Left lobe of liver (tissue), 2 donors: ENCODE measurements around the gene GCH1. TPM values are rescaled to one million over a fixed set of nuclear protein-coding genes. Genes with fewer than 3 reads are reported as not detected.
A peak's percentile ranks its signal among the peaks of the same experiment; 100 is the strongest.
"Not testable (repeated sequence)": the region's sequence is repeated elsewhere in the genome, so short reads cannot be mapped to it uniquely, and the experiment has no call there.

ENCODE experiments used
- ATAC-seq: fragments of 200-7000 bp; cut with Tn5 transposase; one replicate; pipeline ENCODE4 v1.9.1; 2020; ENCODE audit warnings: mild to moderate bottlenecking, moderate library complexity
- DNase-seq: peaks from one replicate; pipeline ENCODE4 v3.0.0-alpha.2; 2020; ENCODE audit warnings: low spot score
- total RNA-seq: library from RNA; stranded (reverse); gene quantifications from one replicate; pipeline ENCODE4 v1.2.1, GENCODE V29; 2021
- donor health status: DM: no; HTN: no; CAD: no; lungs with moderate emphysema.
- donor health status: DM: no; HTN: yes; CAD: no.

Gene GCH1
- total RNA-seq, 1 donor from 2014 or later = 71.0 TPM

DNA sequence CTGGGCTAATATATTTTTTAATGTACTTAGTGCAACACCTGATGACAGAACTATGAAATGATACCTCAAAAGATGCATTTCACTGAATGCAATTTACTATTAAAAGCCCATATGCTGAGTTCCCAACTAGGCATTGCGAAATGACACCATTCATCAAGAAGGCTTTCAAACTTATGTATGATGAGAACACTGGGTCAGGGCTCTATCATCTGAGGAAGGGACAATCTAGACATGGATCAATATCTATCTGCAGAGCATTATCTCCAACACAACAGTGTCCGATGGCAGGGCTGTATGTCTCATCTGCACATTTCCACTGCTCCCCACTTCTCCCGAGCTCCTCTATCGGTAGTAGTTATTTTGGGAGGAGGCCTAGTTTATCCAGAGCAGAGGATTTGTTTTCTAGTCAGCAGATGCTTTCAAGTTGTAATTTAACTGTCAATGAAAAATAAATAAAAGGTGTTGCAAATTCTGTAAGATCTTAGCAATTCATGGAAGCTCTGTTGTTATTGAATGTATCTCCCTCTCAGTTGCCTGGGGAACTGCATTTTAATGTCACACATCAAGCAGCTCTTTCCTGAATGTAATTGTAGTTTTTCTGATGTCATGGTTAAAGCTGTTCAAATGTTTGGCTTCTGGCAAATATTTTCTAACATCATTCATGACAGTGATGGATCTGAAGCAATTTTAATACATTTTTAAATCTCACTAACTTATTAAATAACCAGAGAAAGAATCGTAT is 7.4 kb upstream of the GCH1 start:
- ATAC-seq = no peak

DNA sequence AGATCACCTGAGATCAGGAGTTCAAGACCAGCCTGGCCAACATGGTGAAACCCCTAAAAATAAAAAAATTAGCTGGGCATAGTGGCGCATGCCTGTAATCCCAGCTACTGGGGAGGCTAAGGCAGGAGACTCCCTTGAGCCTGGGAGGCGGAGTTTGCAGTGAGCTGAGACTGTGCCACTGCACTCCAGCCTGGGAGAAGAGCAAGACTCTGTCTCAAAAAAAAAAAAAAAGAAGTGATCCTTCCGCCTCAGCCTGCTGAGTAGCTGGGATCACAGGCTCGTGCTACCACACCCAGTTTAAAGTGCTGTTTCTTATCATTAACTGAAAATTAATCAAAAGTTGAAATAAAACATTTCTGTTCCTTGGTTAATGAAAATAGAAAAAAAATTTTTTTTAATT is 6.3 kb upstream of the GCH1 start:
- ATAC-seq = not testable (repeated sequence)

More for the DNA sequence above, 7.4 kb upstream of the GCH1 start:
- no peak for DNase-seq

GRCh38 chr14:54908190-54908589 is 5.6 kb upstream of the GCH1 start:
- ATAC-seq (no peak), DNase-seq (no peak)

More for the DNA sequence above, 6.3 kb upstream of the GCH1 start:
- not testable (repeated sequence) for DNase-seq

DNA sequence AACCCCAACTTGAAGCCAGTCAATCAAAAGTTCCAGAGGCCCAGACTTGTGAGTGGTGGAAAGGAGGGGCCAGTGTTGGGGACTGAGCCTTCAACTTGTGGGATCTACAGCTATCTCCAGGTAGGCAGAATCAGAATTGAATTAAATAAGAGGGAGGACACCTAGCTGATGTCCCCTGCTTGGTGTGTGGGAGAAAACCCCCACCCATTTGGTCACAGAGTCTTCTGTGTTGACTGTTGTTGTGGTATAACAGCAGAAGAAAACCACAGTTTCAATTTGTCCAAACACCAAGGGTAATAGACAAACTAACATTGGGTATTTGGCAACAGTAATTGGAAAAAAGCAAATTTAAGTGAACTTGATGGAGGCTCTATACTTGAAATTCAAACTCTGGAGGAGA is 3.4 kb upstream of the GCH1 start:
- no peak for ATAC-seq
- DNase-seq = no peak

- peak; percentile 67 for ATAC-seq
- DNase-seq = peak; percentile 84
Observed at GRCh38 chr14:54902143-54902520, 494 bp downstream of the GCH1 start.

- ATAC-seq = no peak
- DNase-seq = peak; percentile 51
Observed at GRCh38 chr14:54901380-54902142, 1.1 kb downstream of the GCH1 start.

DNA sequence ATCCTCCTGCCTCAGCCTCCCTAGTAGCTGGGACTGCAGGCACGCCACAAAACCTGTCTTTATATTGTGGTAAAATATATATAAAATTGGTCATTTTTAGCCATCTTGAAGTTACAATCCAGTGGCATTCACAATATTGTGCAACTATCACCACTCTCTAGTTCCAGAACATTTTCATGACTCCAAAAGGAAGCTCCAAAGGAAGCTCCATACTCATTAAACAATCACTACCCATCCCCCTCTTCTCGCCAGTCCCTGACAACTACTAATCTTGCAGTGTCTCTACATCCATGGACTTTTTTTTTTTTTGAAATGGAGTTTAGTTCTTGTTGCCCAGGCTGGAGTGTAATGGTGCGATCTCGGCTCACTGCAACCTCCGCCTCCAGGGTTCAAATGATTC is 3.1 kb downstream of the GCH1 start:
- ATAC-seq = no peak
- no peak for DNase-seq

DNA sequence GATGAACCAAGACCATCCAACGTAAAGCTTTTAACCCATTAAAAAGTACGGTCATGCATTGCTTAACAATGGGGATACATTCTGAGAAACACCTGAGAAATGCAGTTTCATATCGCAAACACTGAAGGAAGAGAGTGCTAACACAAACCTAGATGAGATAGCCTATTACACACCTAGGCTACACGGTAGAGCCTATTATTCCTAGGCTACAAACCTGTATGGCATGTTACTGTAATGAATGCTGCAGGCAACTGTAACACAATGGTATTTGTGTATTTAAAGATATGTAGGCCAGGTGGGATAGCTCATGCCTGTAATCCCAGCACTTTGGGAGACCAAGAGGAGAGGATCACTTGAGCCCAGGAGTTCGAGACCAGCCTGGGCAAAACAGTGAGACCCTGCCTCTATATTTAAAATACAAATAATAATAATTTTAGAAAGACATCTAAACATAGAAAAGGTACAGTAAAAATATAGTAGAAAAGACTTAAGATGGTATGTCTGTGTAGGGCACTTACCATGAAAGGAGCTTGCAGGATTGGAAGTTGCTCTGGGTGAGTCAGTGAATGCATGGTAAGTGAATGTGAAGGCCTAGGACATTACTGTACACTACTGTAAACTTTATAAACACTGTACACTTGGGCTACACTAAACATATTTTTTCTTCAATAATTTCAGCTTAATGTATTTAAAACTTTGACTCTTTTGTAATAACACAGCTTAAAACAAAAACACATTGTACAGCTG is 4.6 kb downstream of the GCH1 start:
- DNase-seq, ATAC-seq: not testable (repeated sequence)

- DNase-seq = no peak
Observed at GRCh38 chr14:54895683-54896082, 6.9 kb downstream of the GCH1 start.

DNA sequence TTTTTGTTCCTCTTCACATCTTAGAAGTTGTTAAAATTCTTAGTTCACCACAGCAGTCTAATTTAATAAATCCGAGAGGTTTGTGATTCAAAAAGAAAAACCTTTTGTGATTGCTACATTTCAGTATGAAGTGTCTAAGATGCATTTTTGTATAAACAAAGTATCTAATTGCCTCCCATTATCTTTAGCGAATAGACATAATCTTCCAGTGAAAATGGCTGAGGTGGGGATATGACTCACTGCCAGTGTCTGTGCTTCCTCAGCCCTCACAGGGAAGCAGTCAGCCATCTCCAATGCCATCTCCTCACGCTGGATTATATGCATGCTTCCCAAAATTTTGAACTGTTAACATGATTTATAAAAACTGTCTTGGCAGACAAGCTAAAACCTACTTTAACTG is 7.6 kb downstream of the GCH1 start:
- DNase-seq = no peak
- ATAC-seq = no peak

More at GRCh38 chr14:54895683-54896082, 6.9 kb downstream of the GCH1 start:
- peak; percentile 32 for ATAC-seq

- DNase-seq = no peak
Observed at GRCh38 chr14:54893151-54893760, 9.4 kb downstream of the GCH1 start.

DNA sequence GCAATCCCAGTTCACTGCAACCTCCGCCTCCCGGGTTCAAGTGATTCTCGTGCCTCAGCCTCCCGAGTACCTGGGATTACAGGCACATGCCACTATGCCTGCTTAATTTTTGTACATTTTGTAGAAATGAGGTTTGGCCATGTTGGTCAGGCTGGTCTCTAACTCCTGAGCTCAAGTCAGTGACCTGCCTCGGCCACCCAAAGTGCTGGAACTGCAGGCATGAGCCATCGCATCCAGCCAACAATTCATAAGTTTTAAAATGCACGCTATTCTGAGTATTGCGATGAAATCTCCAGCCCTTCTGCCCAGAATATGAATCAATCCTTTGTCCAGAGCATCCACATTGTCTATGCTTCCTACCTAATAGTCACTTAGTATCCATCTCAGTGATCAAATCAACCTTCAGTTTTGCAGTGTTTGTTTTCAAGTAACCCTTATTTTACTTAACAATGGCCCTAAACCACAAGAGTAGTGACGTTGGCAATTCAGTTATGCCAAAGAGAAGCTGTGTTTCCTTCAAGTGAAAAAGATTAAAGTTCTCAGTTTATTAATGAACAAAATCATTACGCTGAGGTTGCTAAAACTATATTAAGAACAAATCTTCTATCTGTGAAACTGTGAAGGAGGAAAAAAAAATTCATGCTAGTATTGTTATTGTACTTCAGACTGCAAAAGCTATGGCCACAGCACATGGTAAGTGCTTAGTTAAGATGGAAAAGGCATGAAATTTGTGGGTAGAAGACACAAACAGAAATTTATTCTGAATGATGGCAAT is 11.0 kb downstream of the GCH1 start:
- ATAC-seq (no peak), DNase-seq (no peak)

More at GRCh38 chr14:54893151-54893760, 9.4 kb downstream of the GCH1 start:
- peak; percentile 68 for ATAC-seq

- DNase-seq (no peak), ATAC-seq (no peak)
Observed at GRCh38 chr14:54890788-54891187, 11.8 kb downstream of the GCH1 start.

GRCh38 chr14:54889919-54890318 is 12.7 kb downstream of the GCH1 start:
- DNase-seq (no peak), ATAC-seq (no peak)

- no peak for ATAC-seq
- DNase-seq = no peak
Observed at GRCh38 chr14:54882521-54882920, 20.1 kb downstream of the GCH1 start.

- DNase-seq (no peak), ATAC-seq (peak; percentile 57)
Observed at GRCh38 chr14:54881761-54882401, 20.7 kb downstream of the GCH1 start.

- DNase-seq = no peak
Observed at GRCh38 chr14:54881235-54881760, 21.3 kb downstream of the GCH1 start.

GRCh38 chr14:54877703-54878021 is 25.0 kb downstream of the GCH1 start:
- DNase-seq = no peak

More at GRCh38 chr14:54881235-54881760, 21.3 kb downstream of the GCH1 start:
- peak; percentile 61 for ATAC-seq

GRCh38 chr14:54877015-54877702 is 25.5 kb downstream of the GCH1 start:
- no peak for ATAC-seq
- no peak for DNase-seq

More at GRCh38 chr14:54877703-54878021, 25.0 kb downstream of the GCH1 start:
- no peak for ATAC-seq
